DOHH2 (cell line): Measurements from ENCODE around the gene NPIPA8.
"Not testable (repeated sequence)": the region's sequence is repeated elsewhere in the genome, so short reads cannot be mapped to it uniquely, and the experiment has no call there.

Experiments
- EZH2phosphoT487 ChIP-seq: fragments of 200-600 bp; sonication (generic); IDR thresholded peaks from 2 replicates; pipeline ENCODE4 v1.6.1; 2017; ENCODE audit warnings: borderline replicate concordance, mild to moderate bottlenecking, antibody characterized with exemption, low read length, moderate library complexity, mixed read lengths
- TF ChIP-seq, protein P1 (sequence below): fragments of 200-600 bp; sonication (generic); IDR thresholded peaks from one replicate; pipeline ENCODE4 v1.5.1; 2014; ENCODE audit warnings: antibody characterized with exemption, mild to moderate bottlenecking, low read depth, low read length; ENCODE audit not compliant: poor library complexity, severe bottlenecking

DNA sequence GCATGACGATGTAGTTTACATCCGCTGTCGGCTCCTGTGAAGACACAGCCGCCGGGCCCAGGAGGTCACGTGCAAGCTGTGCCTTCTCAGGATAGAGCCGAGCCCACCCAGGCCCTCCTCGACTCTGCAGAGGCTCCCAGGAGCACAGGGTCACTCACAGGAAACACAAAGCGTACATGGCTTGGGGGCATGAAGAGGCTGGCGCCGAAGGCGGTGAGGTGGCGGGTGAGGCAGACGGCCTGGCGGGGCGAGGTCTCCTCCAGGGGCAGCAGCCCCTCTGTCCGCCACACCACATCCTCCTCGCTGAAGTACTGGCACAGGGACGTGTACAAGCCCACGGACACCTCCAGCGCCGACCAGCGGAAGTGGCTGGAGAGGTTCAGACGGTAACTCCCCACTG lies 2.7 kb upstream of the NPIPA8 start:
- TF ChIP-seq, protein P1, sequence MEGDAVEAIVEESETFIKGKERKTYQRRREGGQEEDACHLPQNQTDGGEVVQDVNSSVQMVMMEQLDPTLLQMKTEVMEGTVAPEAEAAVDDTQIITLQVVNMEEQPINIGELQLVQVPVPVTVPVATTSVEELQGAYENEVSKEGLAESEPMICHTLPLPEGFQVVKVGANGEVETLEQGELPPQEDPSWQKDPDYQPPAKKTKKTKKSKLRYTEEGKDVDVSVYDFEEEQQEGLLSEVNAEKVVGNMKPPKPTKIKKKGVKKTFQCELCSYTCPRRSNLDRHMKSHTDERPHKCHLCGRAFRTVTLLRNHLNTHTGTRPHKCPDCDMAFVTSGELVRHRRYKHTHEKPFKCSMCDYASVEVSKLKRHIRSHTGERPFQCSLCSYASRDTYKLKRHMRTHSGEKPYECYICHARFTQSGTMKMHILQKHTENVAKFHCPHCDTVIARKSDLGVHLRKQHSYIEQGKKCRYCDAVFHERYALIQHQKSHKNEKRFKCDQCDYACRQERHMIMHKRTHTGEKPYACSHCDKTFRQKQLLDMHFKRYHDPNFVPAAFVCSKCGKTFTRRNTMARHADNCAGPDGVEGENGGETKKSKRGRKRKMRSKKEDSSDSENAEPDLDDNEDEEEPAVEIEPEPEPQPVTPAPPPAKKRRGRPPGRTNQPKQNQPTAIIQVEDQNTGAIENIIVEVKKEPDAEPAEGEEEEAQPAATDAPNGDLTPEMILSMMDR, result not testable (repeated sequence)
- not testable (repeated sequence) for TF ChIP-seq EZH2phosphoT487
